ENCODE results near the gene PLA2G6. TPM values are rescaled to one million over a fixed set of nuclear protein-coding genes. Genes with fewer than 3 reads are reported as not detected.

Gene PLA2G6
- total and polyA plus RNA-seq, 2 of the 8 experiments (the other 6 are each of a cell fraction or from before 2014, with no cell fraction given) = 13.2 to 21.0 TPM

- Histone ChIP-seq H2BK5ac (ENCODE audit: low read depth, low read length) (no peak overlapping the region), H2BK15ac (ENCODE audit: low read length) (no peak overlapping the region), H3K56ac (replicated peaks; ENCODE audit: insufficient read length, low read depth, low read length) (no peak overlapping the region), H4K5ac (ENCODE audit: insufficient read length, low read depth, low read length) (no peak overlapping the region), H2BK12ac (ENCODE audit: low read depth, low read length) (0 out of 2 replicates have a peak overlapping the region, but pooled peaks have one; percentile 5), H3K27me3 (replicated peaks in 1 of 4; ENCODE audit: control insufficient read depth in 3 of 4, extremely low read depth in 1 of 4, insufficient read depth in 3 of 4, low read length in 3 of 4) (no peaks in the 10 kb centered on the region), H3K79me2 (ENCODE audit: control insufficient read depth in 1 of 2, insufficient read depth in 2 of 2, low read length in 2 of 2) (no peaks in the 10 kb centered on the region), H3K4me3 (ENCODE audit: extremely low read depth in 1 of 4, insufficient read depth in 2 of 4, low read depth in 3 of 4, low read length in 4 of 4) (no peak overlapping the region), H2BK120ac (replicated peaks; ENCODE audit: low read depth, low read length) (no peak overlapping the region), H3K9me3 (ENCODE audit: insufficient read depth in 2 of 2, low read depth in 1 of 2, low read length in 1 of 2) (no peaks in the 10 kb centered on the region), H3K4ac (replicated peaks; ENCODE audit: insufficient read length, low read depth, low read length) (no peak overlapping the region), H3K23ac (ENCODE audit: insufficient read length) (no peak overlapping the region), H3K14ac (ENCODE audit: insufficient read length) (no peak overlapping the region), H3K23me2 (ENCODE audit: low read depth, low read length) (no peaks in the 10 kb centered on the region), H3K18ac (ENCODE audit: extremely low read depth, low read length) (peak overlapping the region; percentile 78; the same call in 1 of the 2 replicates), H3K27ac (ENCODE audit: low read depth, low read length) (no peak overlapping the region), H3K36me3 (ENCODE audit: control insufficient read depth in 2 of 4, insufficient read depth in 4 of 4, low read length in 3 of 4) (no peaks in the 10 kb centered on the region), H2AFZ (ENCODE audit: low read length) (no peak overlapping the region), H4K8ac (ENCODE audit: extremely low read depth, insufficient read depth, low read length) (peak overlapping the region; percentile 19; the same call in 1 of the 2 replicates), H4K91ac (replicated peaks; ENCODE audit: insufficient read length, low read length) (no peak overlapping the region), H3K4me1 (replicated peaks in 1 of 4; ENCODE audit: control insufficient read depth in 3 of 4, insufficient read depth in 4 of 4, low read length in 3 of 4) (no peaks in the 10 kb centered on the region; a peak in 2 of 7 replicates), H3K4me2 (ENCODE audit: insufficient read depth in 1 of 2, low read depth in 2 of 2, low read length in 2 of 2) (no peak overlapping the region), H3K79me1 (ENCODE audit: low read depth, low read length) (no peaks in the 10 kb centered on the region; the same call in 1 of the 2 replicates), H2BK20ac (ENCODE audit: low read length) (no peak overlapping the region), H4K20me1 (replicated peaks in 1 of 2; ENCODE audit: control insufficient read depth in 1 of 2, insufficient read depth in 2 of 2, low read length in 2 of 2) (peaks cover 0 to 4% of the 10 kb centered on the region in 2 experiments), H2AK5ac (ENCODE audit: low read depth, low read length) (no peak overlapping the region), H3K9ac (replicated peaks in 1 of 4; ENCODE audit: extremely low read depth in 1 of 4, low read depth in 3 of 4, low read length in 3 of 4) (no peak overlapping the region)
- WGBS, 2 experiments (ENCODE audit: extremely low coverage in 1 of 2, insufficient coverage in 1 of 2, insufficient read length in 1 of 2, insufficient replicate concordance in 2 of 2, low coverage in 1 of 2, low lambda C conversion rate in 2 of 2, missing lambda C conversion rate in 1 of 2) = 81% methylated on average over 5 of the region's 5 CpGs; no CpG with 5 or more reads in 1 of the 2 experiments
- CTCF ChIA-PET (ENCODE audit: partially characterized antibody) = interaction anchor here (0.6 to 11.9 kb wide), 8 partner anchors 10 to 86 kb away, joined by 3 to 93 read pairs (median 6); partner anchors contain the start of gene BAIAP2L2
- FAIRE-seq (no peak), DNase-seq (ENCODE audit: low read depth in 1 of 2, low spot score in 2 of 2) (no peak)
- POLR2A ChIA-PET (ENCODE audit: partially characterized antibody) = no interaction called here
- TF ChIP-seq KDM1A (IDR thresholded peaks at IDR 0.05; ENCODE audit: borderline replicate concordance, low read length) = no peak
- TF ChIP-seq FOSL1 (IDR thresholded peaks at IDR 0.05; ENCODE audit: insufficient read depth, low read depth, low read length) = no peak
- no peak for TF ChIP-seq CTBP2 (IDR thresholded peaks at IDR 0.05; ENCODE audit: borderline replicate concordance, insufficient read depth, insufficient read length, low read length)
- no peak for TF ChIP-seq JUN (IDR thresholded peaks at IDR 0.05; ENCODE audit: low read depth, low read length)
- no peak for TF ChIP-seq TBP (IDR thresholded peaks at IDR 0.05; ENCODE audit: low read depth, low read length)
- no peak for TF ChIP-seq RXRA (IDR thresholded peaks at IDR 0.05; ENCODE audit: insufficient read depth, low read depth, low read length)
- no peak for TF ChIP-seq BACH1 (IDR thresholded peaks at IDR 0.05; ENCODE audit: low read length)
- no peak for TF ChIP-seq EP300 (IDR thresholded peaks at IDR 0.05; ENCODE audit: borderline replicate concordance in 1 of 2, low read depth in 2 of 2, low read length in 2 of 2)
- TF ChIP-seq GTF2F1 (IDR thresholded peaks at IDR 0.05; ENCODE audit: borderline replicate concordance, low read depth, low read length) = no peak
- no peak for TF ChIP-seq RBBP5 (IDR thresholded peaks at IDR 0.05; ENCODE audit: borderline replicate concordance, low read depth, low read length)
- TF ChIP-seq SP1 (IDR thresholded peaks at IDR 0.05; ENCODE audit: low read depth, low read length) = no peak
- TF ChIP-seq RFX5 (IDR thresholded peaks at IDR 0.05; ENCODE audit: borderline replicate concordance, low read depth, low read length) = no peak
- no peak for TF ChIP-seq TAF1 (IDR thresholded peaks at IDR 0.05; ENCODE audit: low read depth, low read length)
- no peak for TF ChIP-seq BRCA1 (IDR thresholded peaks at IDR 0.05; ENCODE audit: low read depth, low read length)
Observed at GRCh38 chr22:38138961-38139360, 42.7 kb downstream of the PLA2G6 start.
